ENCODE data around the gene NOP9. TPM values are rescaled to one million over a fixed set of nuclear protein-coding genes. Genes with fewer than 3 reads are reported as not detected.

NOP9 gene
- total RNA-seq, 2 donors from 2014 or later = 21.2 to 22.9 TPM

- H3K4me1 ChIP-seq (replicated peaks) = no peaks in the 10 kb centered on the region
- no peaks in the 10 kb centered on the region for H3K9me3 ChIP-seq
- no peaks in the 10 kb centered on the region for H3K27me3 ChIP-seq (replicated peaks; ENCODE audit: insufficient read depth)
- H3K36me3 ChIP-seq = no peaks in the 10 kb centered on the region
- no peak for DNase-seq (ENCODE audit: low spot score)
- no peak overlapping the region for H3K4me3 ChIP-seq
- intact Hi-C loops (cut with DNase I) = no loop called here
- 92% methylated on average over 7 of the region's 7 CpGs for WGBS
- no peak overlapping the region for H3K27ac ChIP-seq
- TF ChIP-seq POLR2A (IDR thresholded peaks at IDR 0.05) (no peak), POLR2AphosphoS5 (IDR thresholded peaks at IDR 0.05) (no peak), CTCF (IDR thresholded peaks at IDR 0.05) (no peak)
Measured at GRCh38 chr14:24355009-24355408, 55.4 kb downstream of the NOP9 start.

- H3K36me3 ChIP-seq = no peaks in the 10 kb centered on the region
- intact Hi-C loops (cut with DNase I) = no loop called here
- H3K27ac ChIP-seq = no peak overlapping the region
- H3K27me3 ChIP-seq (replicated peaks; ENCODE audit: insufficient read depth) = no peaks in the 10 kb centered on the region
- no peaks in the 10 kb centered on the region for H3K9me3 ChIP-seq
- no peak for DNase-seq (ENCODE audit: low spot score)
- 80% methylated on average over 4 of the region's 4 CpGs for WGBS
- H3K4me3 ChIP-seq = no peak overlapping the region
- no peaks in the 10 kb centered on the region for H3K4me1 ChIP-seq (replicated peaks)
- no peak for TF ChIP-seq CTCF (IDR thresholded peaks at IDR 0.05)
- TF ChIP-seq POLR2A (IDR thresholded peaks at IDR 0.05) = no peak
- no peak for TF ChIP-seq POLR2AphosphoS5 (IDR thresholded peaks at IDR 0.05)
Measured at GRCh38 chr14:24356208-24356607, 56.6 kb downstream of the NOP9 start.

Small RNAs within 50 kb of the gene (small RNA-seq; reads per million reads assigned to genes)
- 0 reads per million in 2 donors for gene RF00026

Other genes with a start within 250 kb of the NOP9 start
- 1 to 10 TPM in 1 of 2 donors, under 1 TPM in 1; 0.59 to 3.9 TPM for gene CARMIL3, start 247.8 kb upstream of the NOP9 start, total RNA-seq
- 1 to 10 TPM; 1.8 to 8.8 TPM for gene CPNE6, start 228.3 kb upstream of the NOP9 start, total RNA-seq
- 10 to 100 TPM; 15.4 to 21.8 TPM for gene PCK2, start 205.5 kb upstream of the NOP9 start, total RNA-seq
- gene DCAF11, start 185.1 kb upstream of the NOP9 start, total RNA-seq = 100 to 1,000 TPM; 111 to 115 TPM
- gene NRL, start 184.9 kb upstream of the NOP9 start, total RNA-seq = 1 to 10 TPM; 4.3 to 4.7 TPM
- gene FITM1, start 169.2 kb upstream of the NOP9 start, total RNA-seq = 1 to 10 TPM in 1 of 2 donors, not detected in 1; 2.0 TPM
- gene PSME1, start 163.7 kb upstream of the NOP9 start, total RNA-seq = 100 to 1,000 TPM in 1 of 2 donors, 10 to 100 TPM in 1; 85.4 to 213 TPM
- gene EMC9, start 158.3 kb upstream of the NOP9 start, total RNA-seq = 10 to 100 TPM; 13.1 to 13.6 TPM
- gene PSME2, start 153.2 kb upstream of the NOP9 start, total RNA-seq = 10 to 100 TPM; 34.5 to 89.3 TPM
- 10 to 100 TPM; 73.8 to 76.9 TPM for gene RNF31, start 152.4 kb upstream of the NOP9 start, total RNA-seq
- gene IRF9, start 138.6 kb upstream of the NOP9 start, total RNA-seq = 10 to 100 TPM; 61.5 to 82.9 TPM
- 10 to 100 TPM in 1 of 2 donors, 1 to 10 TPM in 1; 5.6 to 25.4 TPM for gene REC8, start 127.8 kb upstream of the NOP9 start, total RNA-seq
- gene IPO4, start 111.0 kb upstream of the NOP9 start, total RNA-seq = 10 to 100 TPM; 42.6 to 44.5 TPM
- gene TM9SF1, start 104.4 kb upstream of the NOP9 start, total RNA-seq = 100 to 1,000 TPM in 1 of 2 donors, 10 to 100 TPM in 1; 68.9 to 113 TPM
- gene TSSK4, start 94.2 kb upstream of the NOP9 start, total RNA-seq = 1 to 10 TPM in 1 of 2 donors, not detected in 1; 1.2 TPM
- gene CHMP4A, start 86.4 kb upstream of the NOP9 start, total RNA-seq = 10 to 100 TPM; 61.5 to 66.8 TPM
- gene MDP1, start 83.8 kb upstream of the NOP9 start, total RNA-seq = 10 to 100 TPM; 19.1 to 25.5 TPM
- 100 to 1,000 TPM; 114 to 185 TPM for gene NEDD8, start 67.5 kb upstream of the NOP9 start, total RNA-seq
- 100 to 1,000 TPM in 1 of 2 donors, 10 to 100 TPM in 1; 54.5 to 106 TPM for gene GMPR2, start 66.9 kb upstream of the NOP9 start, total RNA-seq
- 10 to 100 TPM; 65.5 to 66.8 TPM for gene TINF2, start 57.2 kb upstream of the NOP9 start, total RNA-seq
- 10 to 100 TPM in 1 of 2 donors, 1 to 10 TPM in 1; 6.6 to 11.4 TPM for gene TGM1, start 36.7 kb upstream of the NOP9 start, total RNA-seq
- gene RABGGTA, start 28.3 kb upstream of the NOP9 start, total RNA-seq = 10 to 100 TPM; 45.5 to 63.5 TPM
- gene DHRS1, start 70 bp upstream of the NOP9 start, total RNA-seq = 10 to 100 TPM; 16.9 to 74.0 TPM
- 10 to 100 TPM in 1 of 2 donors, 1 to 10 TPM in 1; 9.1 to 17.8 TPM for gene CIDEB, start 8.1 kb downstream of the NOP9 start, total RNA-seq
- gene LTB4R2, start 10.3 kb downstream of the NOP9 start, total RNA-seq = 10 to 100 TPM; 19.5 to 27.3 TPM
- 10 to 100 TPM; 11.8 to 14.2 TPM for gene LTB4R, start 11.7 kb downstream of the NOP9 start, total RNA-seq
- gene ADCY4, start 35.2 kb downstream of the NOP9 start, total RNA-seq = 10 to 100 TPM; 19.4 to 28.7 TPM
- gene RIPK3, start 40.1 kb downstream of the NOP9 start, total RNA-seq = 1 to 10 TPM; 1.9 to 7.6 TPM
- 10 to 100 TPM in 1 of 2 donors, 1 to 10 TPM in 1; 6.3 to 41.1 TPM for gene NFATC4, start 68.3 kb downstream of the NOP9 start, total RNA-seq
- gene NYNRIN, start 99.2 kb downstream of the NOP9 start, total RNA-seq = 10 to 100 TPM; 10.5 to 26.5 TPM
- gene CBLN3, start 129.8 kb downstream of the NOP9 start, total RNA-seq = 10 to 100 TPM in 1 of 2 donors, 1 to 10 TPM in 1; 2.4 to 11.1 TPM
- 10 to 100 TPM; 57.0 to 91.2 TPM for gene KHNYN, start 130.1 kb downstream of the NOP9 start, total RNA-seq
- 10 to 100 TPM; 49.5 to 64.4 TPM for gene SDR39U1, start 142.9 kb downstream of the NOP9 start, total RNA-seq
- not detected for gene CMA1, start 208.4 kb downstream of the NOP9 start, total RNA-seq